Eye (tissue), 1 donor: ENCODE measurements around the gene SLIT1.
"Not testable (repeated sequence)": the region's sequence is repeated elsewhere in the genome, so short reads cannot be mapped to it uniquely, and the experiment has no call there.

Experiments
- DNase-seq: peaks from one replicate; pipeline ENCODE4 v3.0.0-alpha.2; 2015

The SLIT1 gene

GRCh38 chr10:97106207-97106606 is 79.6 kb downstream of the SLIT1 start:
- no peak for DNase-seq

GRCh38 chr10:97105303-97105702 is 80.5 kb downstream of the SLIT1 start:
- no peak for DNase-seq

GRCh38 chr10:97103316-97104080 is 82.3 kb downstream of the SLIT1 start:
- no peak for DNase-seq

GRCh38 chr10:97102441-97102840 is 83.3 kb downstream of the SLIT1 start:
- no peak for DNase-seq

GRCh38 chr10:97101166-97101940 is 84.4 kb downstream of the SLIT1 start:
- DNase-seq, result no peak

GRCh38 chr10:97100657-97101056 is 85.1 kb downstream of the SLIT1 start:
- no peak for DNase-seq

- no peak for DNase-seq
Observed at GRCh38 chr10:97099868-97100267, 85.9 kb downstream of the SLIT1 start.

- no peak for DNase-seq
Observed at GRCh38 chr10:97099089-97099488, 86.7 kb downstream of the SLIT1 start.

- DNase-seq, result peak; percentile 86
Observed at GRCh38 chr10:97097084-97097433, 88.7 kb downstream of the SLIT1 start.

GRCh38 chr10:97096261-97097083 is 89.3 kb downstream of the SLIT1 start:
- peak; percentile 78 for DNase-seq

GRCh38 chr10:97095701-97096260 is 90.0 kb downstream of the SLIT1 start:
- DNase-seq, result peak; percentile 52

GRCh38 chr10:97090644-97091043 is 95.1 kb downstream of the SLIT1 start:
- DNase-seq, result no peak

- DNase-seq, result peak; percentile 56
Observed at GRCh38 chr10:97090035-97090434, 95.7 kb downstream of the SLIT1 start.

GRCh38 chr10:97089209-97089870 is 96.4 kb downstream of the SLIT1 start:
- no peak for DNase-seq

- no peak for DNase-seq
Observed at GRCh38 chr10:97087296-97087695, 98.5 kb downstream of the SLIT1 start.

GRCh38 chr10:97086530-97086929 is 99.2 kb downstream of the SLIT1 start:
- DNase-seq, result no peak

GRCh38 chr10:97083228-97083829 is 102.4 kb downstream of the SLIT1 start:
- no peak for DNase-seq

- not testable (repeated sequence) for DNase-seq
Observed at GRCh38 chr10:97082575-97082974, 103.2 kb downstream of the SLIT1 start.

- DNase-seq, result peak; percentile 91
Observed at GRCh38 chr10:97081621-97082235, 104.0 kb downstream of the SLIT1 start.

- DNase-seq, result no peak
Observed at GRCh38 chr10:97080051-97080776, 105.5 kb downstream of the SLIT1 start.

- no peak for DNase-seq
Observed at GRCh38 chr10:97079448-97079847, 106.3 kb downstream of the SLIT1 start.
